Measurements from ENCODE around the gene FOXJ1.

- no peak for TF ChIP-seq CTCF (IDR thresholded peaks at IDR 0.05; ENCODE audit: borderline replicate concordance, extremely low read depth, low read length, poor library complexity, severe bottlenecking)
- TF ChIP-seq EZH2 (IDR thresholded peaks at IDR 0.05; ENCODE audit: borderline replicate concordance, low read depth, low read length, severe bottlenecking) = no peak
These were observed 49.3 kb downstream of the FOXJ1 start for GRCh38 chr17:76091526-76092286.
